GM18519 (cell line): Measurements from ENCODE around the gene MYZAP.

Experiments used
- ATAC-seq: cut with Tn5 transposase; IDR thresholded peaks from one replicate; pipeline ENCODE4 v1.9.1; 2021; ENCODE audit warnings: mild to moderate bottlenecking, moderate library complexity; ENCODE audit not compliant: unreplicated experiment, low FRiP score

MYZAP gene

DNA sequence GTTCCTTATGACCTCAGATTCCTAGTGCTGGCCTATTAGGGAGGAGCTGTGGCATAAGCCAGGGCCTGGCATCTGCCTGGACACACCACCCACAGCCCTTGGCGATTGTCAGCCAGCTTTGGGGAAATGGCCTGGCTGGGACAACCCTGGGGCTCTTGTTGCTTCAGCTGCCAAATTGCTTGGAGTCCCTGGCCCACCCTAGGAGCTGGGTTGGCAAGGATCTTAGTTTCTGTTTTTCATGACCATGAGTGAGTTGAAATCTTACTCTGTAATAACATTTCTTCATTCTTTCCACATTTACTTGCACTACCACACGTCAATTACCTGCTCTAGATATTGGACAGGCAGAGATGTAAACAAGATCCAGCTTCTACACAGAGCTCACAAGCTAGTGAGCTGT is 1.9 kb upstream of the MYZAP start:
- ATAC-seq, result no peak

DNA sequence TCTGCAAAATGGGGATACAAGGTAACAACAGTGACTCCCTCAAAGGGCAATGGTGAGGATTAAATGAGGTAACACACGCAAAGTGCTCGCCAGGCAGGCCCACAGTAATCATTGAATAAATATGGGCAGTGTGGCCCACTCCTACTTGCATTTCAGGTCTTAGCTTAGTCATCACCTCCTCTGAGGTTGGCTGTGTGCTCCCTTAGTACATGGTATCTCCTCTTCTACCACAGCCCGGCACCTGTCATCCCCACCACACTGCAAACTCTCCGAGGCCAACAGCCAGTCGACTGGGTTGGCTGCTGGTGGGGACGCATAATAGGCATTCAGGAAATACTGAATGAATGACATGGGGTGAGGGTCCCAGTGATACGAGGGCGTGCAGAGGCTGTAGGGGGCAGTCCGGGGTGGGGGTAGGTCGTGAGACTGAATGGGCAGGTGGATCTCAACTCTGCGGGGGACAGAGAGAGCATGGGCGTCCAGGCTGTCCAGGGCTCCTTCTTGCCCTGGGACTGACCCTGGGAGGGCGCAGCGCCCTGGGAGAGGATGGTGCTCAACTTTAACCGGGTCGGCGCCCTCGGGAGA is 375 bp upstream of the MYZAP start:
- no peak for ATAC-seq

GRCh38 chr15:57592426-57592825 is 722 bp downstream of the MYZAP start:
- no peak for ATAC-seq

DNA sequence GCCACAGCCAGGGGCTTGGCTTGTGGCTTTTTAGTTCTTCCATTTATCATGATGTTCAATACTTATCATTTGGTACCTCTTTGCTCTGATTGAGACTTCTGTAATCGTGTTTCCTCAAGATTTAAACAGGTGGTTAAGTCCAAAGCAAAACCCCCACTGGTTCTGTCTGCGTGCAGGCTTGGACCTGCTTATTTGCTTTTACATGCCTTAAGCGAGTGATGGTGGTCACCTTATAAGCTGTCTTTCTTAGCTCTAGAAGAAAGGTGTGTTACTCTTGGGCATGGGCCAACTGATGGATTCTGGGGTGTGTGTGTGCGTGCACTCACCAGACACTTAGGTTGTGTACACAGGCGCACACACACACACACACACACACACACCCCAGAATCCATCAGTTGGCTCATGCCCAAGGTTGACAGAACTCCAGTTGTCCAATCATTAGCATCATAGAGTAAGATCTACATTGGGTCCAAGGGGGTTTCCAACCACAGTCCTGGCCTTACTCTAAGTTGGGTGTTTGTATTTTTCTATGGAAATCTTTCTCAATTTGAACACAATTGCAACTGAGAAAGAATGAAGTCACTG is 1.2 kb downstream of the MYZAP start:
- no peak for ATAC-seq

DNA sequence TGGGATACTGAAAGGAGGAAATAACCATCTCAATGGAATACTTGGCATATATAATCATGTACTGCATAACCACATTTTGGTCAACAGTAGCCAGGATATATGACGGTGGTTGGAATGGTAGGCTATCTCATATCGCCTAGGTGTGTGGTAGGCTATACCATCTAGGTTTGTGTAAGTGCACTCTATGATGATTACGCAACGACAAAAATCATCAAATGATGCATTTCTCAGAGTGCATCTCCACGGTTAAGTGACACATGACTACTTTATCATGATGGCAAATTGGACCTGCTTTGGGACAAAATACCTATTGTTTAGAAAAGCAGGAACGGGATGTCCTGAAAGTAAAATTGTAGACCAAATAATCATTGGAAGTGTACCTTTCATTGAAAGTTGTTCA is 2.8 kb downstream of the MYZAP start:
- no peak for ATAC-seq

GRCh38 chr15:57595011-57595866 is 3.5 kb downstream of the MYZAP start:
- ATAC-seq, result no peak

DNA sequence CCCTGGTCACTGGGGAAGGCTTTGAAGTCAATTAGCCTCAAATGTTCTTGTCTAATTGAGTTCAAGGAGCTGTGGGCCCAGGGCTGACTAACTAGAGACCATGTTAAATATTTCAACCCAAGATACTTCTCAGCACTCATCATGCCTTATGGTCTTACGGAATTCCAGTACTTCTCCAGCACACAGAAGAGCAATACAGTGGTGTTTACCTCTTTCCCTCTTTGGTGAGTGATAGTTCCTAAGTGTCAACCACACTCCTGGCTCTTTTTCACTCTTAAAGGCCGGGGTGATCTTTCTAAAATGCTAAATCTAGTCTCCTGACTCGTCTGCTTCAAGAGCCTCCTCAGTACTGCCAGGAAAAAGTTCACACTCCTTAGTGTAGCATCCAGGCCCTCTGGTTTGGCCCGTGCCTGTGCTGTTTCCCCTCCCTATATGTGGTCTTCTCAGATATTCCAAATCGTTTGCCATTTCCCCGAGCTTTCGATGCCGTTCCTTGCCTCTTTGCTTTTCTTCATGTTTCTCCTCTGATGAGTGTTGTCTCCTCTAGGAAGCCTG is 4.7 kb downstream of the MYZAP start:
- ATAC-seq, result no peak

GRCh38 chr15:57596978-57597377 is 5.3 kb downstream of the MYZAP start:
- no peak for ATAC-seq

- no peak for ATAC-seq
These were observed 5.7 kb downstream of the MYZAP start for GRCh38 chr15:57597431-57597830.

DNA sequence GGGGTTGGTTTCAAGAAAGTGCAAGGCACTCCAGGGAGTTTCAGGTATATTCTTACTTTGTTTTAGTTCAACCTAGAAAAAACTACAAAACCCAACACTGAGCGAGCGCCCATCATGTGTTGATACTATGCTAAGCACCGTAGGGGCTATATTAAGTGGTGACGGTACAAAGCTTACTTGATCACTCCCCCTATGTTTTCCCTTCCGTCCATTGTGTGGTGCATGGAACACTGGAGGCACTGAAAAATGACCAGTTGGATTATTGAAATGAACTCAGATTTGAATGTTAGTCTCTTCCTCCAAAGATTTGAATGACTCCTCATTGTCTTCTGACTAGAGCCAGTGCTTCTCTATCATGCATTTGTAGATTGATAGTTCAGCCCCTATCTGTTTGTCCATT is 6.6 kb downstream of the MYZAP start:
- no peak for ATAC-seq

GRCh38 chr15:57599296-57599810 is 7.6 kb downstream of the MYZAP start:
- ATAC-seq, result no peak

DNA sequence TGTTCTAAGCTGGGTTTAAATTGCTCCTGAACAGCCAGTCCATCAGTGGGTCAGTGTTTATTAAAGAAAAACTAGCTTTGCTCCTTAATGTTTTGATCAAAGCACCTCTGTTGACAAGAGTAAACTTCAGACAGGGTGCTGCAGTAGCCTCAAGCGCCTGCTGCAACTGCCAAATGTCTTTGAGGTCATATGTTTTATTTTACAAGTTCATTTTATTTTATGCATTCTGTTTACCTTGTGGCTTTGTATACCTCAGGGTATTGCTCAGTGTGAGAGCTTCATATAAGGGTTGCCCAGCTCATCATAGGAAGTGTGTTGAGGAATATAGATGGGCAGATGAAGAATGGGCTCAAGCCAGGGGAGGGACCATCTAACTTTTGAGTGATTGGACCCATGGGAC is 8.5 kb downstream of the MYZAP start:
- no peak for ATAC-seq

GRCh38 chr15:57604507-57604906 is 12.8 kb downstream of the MYZAP start:
- no peak for ATAC-seq

DNA sequence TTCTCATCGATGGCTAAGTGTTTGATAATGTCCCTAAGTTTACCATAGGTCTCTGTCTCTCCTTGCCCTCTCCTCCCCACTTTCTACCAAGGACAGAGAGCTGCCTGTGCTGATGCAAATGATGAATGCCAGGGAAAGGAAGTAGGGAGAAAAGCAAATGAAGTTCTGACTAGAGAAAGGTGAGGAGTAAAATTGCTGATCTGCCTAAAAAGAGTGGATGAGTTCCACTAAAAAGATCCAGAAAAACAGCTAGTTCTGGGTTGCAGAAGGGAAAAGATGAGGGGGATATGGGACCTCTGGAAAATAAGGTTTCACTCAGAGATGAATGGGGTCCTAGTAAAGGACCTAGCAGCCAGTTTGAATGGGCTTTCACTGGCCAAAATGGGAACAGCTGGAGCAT is 13.8 kb downstream of the MYZAP start:
- no peak for ATAC-seq

DNA sequence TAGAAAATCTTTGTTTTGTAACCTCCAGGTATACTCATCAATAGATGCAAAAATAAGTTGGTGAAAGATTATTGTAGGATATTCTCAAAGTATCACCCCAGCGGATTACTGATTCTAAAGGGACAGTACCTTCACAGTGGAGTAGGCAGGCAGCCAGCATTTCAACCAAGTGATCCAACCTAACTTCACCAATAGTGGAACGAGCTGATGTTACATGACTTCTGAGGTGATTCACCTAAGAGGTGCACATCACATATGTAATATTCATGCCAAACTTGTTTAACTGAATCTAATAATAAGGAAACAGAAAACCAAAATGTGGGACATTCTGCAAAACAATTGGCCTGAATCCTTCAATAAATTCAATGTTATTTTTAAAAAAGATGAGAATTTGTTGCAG is 14.3 kb downstream of the MYZAP start:
- no peak for ATAC-seq

DNA sequence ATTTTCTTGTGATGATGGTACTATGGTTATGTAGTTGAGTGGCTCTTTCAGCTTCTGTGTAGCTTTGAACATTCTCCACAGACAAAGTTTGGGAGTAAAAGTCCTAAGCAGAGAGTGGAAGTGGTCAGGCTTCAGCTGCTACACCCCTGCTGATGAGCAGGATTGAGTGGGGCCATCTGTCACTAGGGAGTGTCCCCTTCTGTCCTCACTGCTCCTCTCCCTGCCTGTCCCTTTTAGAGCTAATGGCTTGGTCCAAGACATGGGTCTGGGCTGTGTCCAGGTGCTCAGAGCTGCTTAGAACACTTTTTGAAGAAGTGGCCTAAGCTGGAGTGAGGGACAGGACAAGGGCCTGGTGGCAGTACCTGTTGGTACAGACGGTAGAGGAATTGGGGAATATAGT is 15.1 kb downstream of the MYZAP start:
- no peak for ATAC-seq

DNA sequence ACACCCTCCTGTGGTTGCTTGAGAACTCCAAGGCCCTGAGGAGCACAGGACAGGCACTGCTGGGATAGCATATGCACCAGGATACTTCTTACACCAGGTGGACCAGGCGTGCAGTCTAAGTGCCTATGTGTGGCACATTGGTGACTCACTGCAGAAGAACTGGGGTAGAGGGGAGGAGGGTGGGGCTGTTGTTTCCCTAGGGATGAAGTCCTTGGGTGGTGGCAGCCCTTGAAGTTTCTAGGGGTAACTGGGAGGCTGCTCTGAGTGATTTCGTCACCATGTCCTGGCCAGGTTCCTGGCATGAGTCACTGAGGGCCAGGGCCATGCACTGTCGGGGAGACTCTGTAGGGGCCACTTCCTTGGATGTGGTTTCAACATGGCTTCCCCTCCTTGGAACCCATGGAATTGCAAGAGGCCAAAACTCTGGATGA is 15.9 kb downstream of the MYZAP start:
- ATAC-seq, result no peak

GRCh38 chr15:57609805-57610529 is 18.3 kb downstream of the MYZAP start:
- ATAC-seq, result no peak

GRCh38 chr15:57611123-57611522 is 19.4 kb downstream of the MYZAP start:
- no peak for ATAC-seq

- no peak for ATAC-seq
These were observed 20.2 kb downstream of the MYZAP start for GRCh38 chr15:57611938-57612337.

DNA sequence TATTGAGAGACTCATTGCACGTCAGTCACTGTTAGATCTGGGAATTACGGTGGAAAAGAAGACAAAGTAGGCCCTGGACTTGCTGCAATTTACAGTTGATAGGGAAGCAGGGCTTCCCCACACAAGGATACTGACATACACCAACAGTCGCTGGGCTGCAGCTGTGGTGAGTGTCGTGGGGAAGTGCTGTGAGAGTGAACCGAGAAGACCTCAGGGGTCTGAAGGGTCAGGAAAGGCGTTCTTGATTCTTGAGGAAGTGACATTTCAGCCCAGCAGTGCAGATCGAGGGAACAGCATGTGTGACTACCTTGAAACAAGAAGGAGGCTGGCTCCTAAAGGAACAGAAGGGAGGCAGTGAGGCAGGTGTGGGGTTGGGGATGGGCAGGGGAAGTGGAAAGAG is 22.5 kb downstream of the MYZAP start:
- no peak for ATAC-seq
